Stimulated activated CD4-positive, alpha-beta T cell treated with anti-CD3 and anti-CD28 coated beads, TNF-alpha, amount 100 ng/mL, for 4 hours (primary cell): ENCODE measurements around the gene ABCF3.

Experiments used
- DNase-seq, 3 experiments: peaks; one replicate each; pipeline ENCODE4 v3.0.0-alpha.2; 2020; ENCODE audit warnings: low read depth in 3 of 3

Gene ABCF3

DNA sequence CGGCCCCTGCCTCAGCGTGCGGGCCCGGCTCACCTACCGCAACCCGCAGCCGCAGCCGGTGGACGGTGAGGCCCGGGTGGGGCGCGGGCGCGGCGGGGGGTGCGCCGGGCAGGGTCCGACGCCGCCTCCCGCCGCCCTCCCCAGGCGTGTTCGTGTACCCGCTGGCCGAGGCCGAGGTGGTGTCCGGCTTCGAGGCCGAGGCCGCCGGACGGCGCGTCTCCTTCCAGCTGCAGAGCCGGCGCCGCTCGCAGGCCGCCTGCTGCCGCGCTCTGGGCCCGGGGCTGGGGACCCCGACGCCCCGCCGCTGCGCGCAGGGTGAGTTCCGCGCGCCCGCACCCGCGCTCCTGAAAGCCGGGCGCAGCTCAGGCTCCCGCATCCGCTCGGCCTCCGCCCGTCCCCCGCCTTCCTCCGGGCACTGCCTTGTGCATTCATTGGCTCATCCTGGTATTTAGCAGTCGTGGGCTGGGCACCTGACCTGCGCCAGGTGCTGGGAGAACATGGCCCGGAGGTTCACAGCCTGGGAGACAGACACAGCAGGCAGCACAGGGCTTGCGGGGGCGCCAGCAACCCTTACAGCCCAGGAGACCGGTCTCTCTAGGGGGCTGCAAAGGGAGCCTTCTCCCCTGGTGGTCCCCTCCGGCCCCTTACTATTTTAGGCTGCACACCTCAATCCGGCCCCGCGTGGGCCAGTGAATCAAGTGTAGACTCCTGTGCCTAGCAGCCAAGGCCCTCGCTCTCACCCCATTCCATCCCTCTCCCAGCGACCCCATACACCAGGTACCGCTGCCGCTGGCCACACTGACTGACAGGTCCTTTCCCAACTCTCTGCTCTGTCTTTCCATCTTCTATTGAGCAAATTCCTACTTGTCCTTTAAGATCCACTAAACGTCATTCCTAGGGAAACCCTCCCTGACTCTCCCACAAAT lies 44.9 kb downstream of the ABCF3 start:
- DNase-seq: no peak

DNA sequence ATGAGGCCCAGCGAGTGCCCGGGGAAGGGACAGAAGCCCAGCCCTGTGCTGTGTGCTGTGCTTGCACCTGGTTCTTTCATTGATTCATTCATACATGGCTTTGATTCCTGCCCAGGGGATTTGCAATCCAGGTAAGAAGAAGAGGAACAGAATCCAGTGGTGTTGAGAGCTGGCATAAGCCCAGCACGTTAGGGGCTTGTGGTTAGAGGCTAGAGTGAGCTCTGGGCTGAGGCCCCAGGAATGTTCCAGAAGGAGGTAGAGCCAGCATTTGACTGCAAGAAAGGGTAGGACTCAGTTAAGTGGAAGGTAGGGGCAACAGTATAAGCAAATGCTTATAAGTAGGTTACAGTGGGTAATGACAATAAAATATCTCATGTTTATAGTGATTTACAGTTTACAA lies 45.7 kb downstream of the ABCF3 start:
- no peak for DNase-seq

DNA sequence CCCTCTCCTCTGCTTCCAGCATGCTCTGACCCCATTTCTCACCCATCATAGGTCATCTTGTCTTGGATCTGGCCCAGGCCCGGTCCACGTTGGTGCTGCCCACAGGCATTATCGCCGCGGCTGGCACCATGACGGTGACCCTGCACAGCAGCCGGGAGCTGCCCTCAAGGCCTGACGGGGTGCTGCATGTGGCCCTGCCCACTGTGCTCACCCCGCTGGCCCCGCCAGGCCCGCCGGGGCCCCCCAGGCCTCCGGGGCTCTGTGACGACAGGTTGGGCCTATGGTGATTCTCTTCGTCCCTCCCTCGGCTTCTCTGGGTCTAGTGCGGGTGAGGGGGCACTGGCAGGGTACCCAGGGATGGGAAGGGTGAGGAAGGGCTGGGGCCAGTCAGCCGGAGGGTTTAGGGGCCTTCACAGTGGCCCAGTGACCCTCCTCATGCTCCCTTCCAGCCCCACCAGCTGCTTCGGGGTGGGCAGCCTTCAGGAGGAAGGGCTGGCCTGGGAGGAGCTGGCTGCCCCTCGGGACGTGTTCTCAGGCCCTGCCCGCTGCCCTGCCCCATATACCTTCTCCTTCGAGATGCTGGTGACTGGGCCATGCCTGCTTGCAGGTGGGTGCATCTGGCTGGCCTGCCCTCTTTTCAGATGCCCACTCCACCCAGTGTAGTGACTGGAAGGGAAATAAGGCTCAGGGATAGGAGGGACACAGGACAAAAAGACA lies 47.3 kb downstream of the ABCF3 start:
- no peak for DNase-seq

DNA sequence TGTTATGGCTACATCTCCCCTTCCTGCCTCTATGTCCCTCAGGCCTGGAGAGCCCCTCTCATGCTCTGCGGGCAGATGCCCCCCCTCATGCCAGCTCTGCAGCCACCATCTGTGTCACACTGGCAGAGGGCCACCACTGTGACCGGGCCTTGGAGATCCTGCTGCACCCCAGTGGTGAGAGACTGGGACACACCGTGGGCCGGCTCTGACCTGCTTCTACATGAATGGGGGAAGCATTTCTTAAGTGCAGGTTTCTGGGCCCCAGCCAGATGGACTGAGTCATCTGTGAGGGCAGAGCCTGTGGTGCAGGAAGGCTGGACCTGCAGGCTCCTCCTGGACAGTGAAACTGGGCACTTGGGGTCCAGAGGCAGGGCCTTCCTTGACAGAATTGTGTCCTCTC lies 48.2 kb downstream of the ABCF3 start:
- no peak for DNase-seq

DNA sequence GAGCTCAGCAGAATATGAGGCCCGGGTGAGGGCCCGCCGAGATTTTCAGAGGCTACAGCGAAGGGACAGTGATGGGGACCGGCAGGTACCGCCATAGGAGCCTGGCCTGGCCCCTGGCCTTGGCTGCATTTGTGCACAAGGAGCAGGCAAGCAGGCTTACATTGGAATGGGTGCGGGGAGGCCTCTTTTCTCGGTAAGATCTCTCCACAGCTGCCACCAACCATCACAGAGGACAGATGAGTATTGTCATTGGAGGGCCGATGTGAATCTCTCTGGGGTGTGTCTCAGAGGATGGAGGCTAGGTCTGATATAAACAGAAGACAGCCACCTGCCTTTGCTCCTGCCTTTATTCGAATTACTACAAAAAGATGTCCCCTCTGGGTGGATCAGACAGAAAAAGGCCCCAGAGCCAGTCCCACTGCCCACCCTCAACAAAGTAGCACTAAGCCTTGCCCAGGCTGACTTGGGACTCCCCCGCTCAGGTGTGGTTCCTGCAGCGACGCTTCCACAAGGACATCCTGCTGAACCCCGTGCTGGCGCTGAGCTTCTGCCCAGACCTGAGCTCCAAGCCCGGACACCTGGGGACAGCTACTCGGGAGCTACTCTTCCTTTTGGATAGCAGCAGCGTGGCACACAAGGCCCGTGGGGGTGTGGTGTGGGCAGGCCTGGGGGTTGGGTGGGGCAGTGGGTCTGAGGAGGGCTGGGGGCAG lies 48.8 kb downstream of the ABCF3 start:
- no peak for DNase-seq

DNA sequence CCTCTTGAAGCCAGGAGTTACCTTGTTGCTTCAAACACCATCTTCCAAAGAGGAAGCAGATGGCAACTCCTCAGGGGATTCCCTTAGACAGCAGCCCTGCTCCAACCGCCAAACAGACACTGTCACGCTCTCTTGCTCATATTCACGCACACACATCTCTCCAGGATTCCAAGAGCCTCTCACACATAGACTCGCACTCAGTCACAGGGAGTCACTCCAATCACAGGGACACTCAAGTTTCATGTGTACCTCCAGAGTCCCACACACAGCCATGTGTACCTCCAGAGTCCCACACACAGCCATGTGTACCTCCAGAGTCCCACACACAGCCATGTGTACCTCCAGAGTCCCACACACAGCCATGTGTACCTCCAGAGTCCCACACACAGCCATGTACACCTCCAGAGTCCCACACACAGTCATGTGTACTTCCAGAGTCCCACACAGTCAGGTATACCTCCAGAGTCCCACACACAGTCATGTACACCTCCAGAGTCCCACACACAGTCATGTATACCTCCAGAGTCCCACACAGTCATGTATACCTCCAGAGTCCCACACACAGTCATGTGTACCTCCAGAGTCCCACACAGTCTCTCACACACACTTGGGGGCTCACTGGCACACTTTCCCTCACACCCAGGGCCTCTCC lies 49.5 kb downstream of the ABCF3 start:
- DNase-seq: no peak

DNA sequence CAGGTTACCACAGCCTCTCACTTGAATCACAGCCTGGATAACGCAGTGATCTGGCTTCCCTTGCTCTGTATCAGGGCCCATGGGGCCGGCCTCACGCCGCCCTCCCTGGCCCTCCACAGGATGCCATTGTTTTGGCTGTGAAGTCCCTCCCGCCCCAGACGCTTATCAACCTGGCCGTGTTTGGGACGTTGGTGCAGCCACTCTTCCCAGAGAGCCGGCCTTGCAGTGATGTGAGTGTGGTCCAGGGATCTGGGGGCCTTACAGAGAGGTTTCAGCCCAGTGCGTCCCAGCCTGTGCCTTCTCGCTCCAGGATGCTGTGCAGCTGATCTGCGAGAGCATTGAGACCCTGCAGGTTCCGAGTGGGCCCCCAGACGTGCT lies 50.0 kb downstream of the ABCF3 start:
- no peak for DNase-seq

DNA sequence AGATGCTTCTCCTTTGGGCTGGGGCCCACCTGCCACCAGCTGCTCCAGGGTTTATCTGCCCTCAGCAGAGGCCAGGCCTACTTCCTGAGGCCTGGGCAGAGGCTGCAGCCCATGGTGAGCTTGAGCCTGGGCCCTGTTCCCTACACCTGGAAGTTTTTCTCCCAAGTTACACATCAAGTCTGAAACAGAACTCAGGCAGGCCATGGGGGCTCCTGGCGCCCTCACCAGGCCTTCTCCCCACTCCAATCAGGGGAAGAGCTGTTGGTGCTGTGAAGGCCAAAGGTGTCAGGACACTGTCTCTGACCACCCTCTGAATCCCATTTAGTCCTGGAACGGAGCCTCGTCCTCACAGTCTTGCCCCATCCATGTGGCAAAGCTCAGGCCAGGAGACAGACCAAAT lies 50.6 kb downstream of the ABCF3 start:
- DNase-seq: no peak

DNA sequence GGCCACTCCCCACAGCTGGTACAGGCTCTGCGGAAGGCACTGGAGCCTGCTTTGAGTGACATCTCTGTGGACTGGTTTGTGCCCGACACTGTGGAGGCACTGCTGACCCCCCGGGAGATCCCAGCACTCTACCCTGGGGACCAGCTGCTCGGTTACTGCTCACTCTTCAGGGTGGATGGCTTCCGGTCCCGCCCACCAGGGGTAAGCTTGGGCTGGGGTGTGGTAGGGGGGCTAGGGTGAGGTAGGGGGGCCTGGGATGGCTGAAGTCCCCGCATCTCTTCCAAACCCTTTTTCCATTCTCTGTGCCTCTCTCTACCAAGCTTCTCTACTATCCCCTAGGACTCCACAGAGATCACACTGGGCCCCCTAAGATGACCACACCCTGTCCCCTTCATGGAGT lies 51.2 kb downstream of the ABCF3 start:
- no peak for DNase-seq

DNA sequence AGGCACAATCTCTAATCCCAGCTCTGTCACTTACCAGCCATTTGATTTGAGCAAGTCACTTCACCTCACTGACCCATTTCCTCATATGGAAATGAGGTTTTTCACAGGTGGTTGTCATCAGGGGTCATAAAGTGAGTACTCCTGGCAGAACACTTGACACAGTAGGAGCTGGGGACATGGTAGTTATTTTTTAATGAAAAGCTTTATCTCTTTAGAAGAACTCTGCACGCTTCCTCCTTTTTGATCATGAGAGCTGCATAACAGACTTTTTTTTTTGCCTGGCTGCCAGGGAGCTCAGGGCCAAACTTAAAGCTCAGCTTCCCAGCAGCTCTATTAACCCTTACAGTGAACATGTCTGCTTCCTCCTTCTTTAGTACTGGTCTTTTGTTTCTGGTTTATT lies 51.8 kb downstream of the ABCF3 start:
- DNase-seq: no peak

DNA sequence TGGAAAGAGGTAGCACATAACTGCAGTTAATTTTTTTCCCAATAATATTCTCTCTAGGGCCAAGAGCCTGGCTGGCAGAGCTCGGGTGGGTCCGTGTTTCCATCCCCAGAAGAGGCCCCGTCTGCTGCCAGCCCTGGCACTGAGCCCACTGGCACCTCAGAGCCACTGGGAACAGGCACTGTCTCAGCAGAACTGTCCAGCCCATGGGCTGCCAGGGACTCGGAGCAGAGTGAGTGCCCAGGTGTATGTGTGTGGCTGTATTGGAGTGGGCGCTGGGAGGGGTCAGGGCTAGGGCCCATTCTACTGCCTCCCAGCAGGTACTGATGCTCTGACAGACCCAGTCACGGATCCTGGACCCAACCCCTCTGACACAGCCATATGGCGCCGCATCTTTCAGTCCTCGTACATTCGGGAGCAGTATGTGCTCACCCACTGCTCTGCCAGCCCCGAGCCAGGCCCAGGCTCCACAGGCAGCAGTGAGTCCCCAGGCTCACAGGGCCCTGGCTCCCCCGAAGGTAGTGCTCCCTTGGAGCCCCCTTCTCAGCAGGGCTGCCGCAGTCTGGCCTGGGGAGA lies 52.3 kb downstream of the ABCF3 start:
- DNase-seq: no peak

DNA sequence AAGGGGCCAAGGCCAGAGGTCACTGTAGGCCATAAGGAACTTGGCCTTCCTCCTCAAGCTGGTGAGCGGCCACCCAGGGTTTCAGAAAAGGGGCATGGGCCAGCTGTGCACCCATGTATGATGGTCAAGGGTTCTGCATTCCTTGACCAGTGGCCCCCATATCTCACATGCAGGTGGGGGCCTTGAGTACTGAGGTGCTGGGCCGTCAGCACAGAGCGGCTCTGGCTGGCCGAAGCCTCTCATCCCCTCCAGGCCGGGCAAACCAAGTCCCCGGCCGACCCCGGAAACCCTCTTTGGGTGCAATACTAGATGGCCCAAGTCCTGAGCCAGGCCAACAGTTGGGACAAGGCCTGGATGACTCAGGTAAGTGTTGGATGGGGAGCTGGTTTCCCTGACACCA lies 53.2 kb downstream of the ABCF3 start:
- DNase-seq: no peak

DNA sequence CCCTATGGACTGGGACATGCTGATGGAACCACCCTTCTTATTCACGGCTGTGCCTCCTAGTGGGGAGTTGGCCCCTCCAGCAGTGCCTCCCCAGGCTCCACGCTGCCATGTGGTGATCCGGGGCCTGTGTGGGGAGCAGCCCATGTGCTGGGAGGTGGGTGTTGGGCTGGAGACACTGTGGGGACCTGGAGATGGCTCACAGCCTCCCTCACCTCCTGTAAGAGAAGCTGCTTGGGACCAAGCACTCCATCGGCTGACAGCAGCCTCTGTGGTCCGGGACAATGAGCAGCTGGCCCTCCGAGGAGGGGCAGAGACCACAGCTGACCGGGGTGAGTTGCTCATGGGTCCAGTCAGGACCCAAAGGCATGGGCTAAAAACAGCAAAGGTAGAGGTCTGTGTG lies 53.7 kb downstream of the ABCF3 start:
- DNase-seq: no peak

DNA sequence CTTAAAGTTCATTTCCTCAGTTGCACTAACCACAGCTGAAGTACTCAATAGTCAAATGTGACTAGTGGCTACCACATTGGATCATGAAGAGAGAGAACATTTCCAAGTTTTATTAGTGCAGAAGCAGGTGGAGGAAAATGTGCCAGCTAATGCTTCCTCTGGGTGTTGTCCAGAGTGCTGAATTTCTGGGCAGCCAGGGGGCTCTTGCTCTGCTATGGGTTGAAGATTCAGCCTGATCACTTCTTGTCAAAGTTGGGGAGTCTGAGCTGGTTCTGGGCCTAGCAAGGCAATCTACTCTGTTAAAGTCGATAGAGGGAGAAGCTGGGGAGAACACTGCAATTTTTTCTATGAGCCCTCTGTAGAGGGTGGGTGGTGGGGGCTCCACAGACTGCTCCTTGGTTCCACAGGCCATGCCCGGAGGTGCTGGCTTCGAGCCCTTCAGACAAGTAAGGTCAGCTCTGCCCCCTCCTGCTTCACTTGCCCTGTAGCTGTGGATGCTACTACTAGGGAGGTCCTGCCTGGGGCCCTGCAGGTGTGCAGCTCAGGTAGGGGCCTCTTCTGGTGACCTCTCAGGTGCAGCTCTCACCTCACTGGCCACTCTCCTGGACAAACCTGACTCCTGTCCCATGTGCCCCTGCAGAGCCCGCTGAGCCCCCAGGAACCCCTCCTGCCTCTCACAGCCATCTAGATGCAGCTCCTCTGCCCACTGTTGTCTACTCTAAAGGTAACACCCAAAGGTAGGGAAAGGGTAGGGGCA lies 54.6 kb downstream of the ABCF3 start:
- DNase-seq: no peak

DNA sequence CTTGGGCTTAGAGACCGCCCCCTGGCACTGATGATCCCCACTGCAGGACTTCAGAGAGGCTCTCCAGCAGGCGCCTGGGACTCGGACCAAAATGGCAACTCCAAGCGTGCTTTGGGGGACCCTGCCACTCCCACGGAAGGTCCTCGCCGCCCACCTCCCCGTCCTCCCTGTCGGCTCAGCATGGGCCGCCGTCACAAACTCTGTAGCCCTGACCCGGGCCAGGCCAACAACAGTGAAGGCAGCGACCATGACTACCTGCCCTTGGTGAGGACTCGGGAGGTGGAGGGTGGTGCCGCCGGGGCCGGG lies 55.1 kb downstream of the ABCF3 start:
- DNase-seq: no peak

DNA sequence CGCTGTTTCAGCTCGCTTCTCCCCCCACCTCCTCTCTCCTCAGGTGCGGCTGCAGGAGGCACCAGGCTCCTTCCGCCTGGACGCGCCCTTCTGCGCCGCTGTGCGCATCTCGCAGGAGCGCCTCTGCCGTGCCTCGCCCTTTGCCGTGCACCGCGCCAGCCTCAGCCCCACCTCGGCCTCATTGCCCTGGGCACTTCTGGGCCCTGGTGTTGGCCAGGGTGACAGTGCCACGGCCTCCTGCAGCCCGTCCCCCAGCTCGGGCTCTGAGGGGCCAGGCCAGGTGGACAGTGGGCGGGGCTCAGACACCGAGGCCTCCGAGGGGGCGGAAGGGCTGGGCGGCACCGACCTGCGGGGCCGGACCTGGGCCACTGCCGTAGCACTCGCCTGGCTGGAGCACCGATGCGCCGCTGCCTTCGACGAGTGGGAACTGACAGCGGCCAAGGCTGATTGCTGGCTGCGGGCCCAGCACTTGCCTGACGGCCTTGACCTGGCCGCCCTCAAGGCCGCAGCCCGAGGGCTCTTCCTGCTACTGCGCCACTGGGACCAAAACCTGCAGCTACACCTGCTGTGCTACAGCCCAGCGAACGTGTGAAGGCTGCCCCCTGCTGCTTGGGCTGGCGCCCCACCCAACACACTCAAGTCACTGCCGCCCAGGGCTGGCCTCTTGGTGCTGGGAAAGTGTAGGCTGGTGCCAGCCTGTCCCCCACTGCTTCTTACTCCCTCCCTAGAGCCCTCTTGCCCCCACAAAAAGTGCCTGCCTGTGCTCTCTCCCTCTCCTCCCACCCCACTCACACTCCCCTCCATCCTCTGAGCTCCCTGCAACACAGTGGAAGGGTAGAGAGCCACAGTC lies 55.7 kb downstream of the ABCF3 start:
- DNase-seq: no peak

DNA sequence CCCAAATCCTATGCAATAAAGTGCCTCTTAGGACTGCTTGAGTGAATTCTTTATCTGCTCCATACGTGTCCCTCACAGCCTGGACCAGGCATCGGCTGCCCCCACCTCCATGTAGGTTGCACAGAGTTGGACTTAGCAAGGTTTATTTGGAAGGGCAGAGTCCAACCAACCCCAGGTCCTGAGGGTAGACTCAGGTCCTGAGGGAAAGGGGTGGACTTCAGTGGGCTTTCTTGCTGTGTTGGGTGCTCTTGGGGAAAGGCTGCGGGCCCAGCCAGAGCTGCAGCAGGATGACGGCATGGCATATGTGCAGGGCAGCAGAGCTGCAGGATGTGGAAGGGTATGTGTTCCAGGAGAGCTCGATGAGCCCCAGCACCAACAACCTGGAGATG lies 56.3 kb downstream of the ABCF3 start:
- DNase-seq: no peak
